GM12878 (cell line): Measurements from ENCODE around the gene TACC2. TPM values are rescaled to one million over a fixed set of nuclear protein-coding genes. Genes with fewer than 3 reads are reported as not detected.

Experiments used
- ATAC-seq: fragments of 200-7000 bp; cut with Tn5 transposase; 3 replicates; pipeline ENCODE4 v1.9.1; 2020; ENCODE audit warnings: mild to moderate bottlenecking, moderate library complexity
- BruUV-seq: library from RNA; stranded (reverse); fragments of 400-500 nt; replicated peaks from 2 replicates; lab custom pipeline; 2021; lab: Mats Ljungman, UMichigan
- CTCF ChIA-PET: fragments of 300-600 bp; sonication (Branson Sonifier 250); formaldehyde crosslinking; extraction: SDS; loops from one replicate; lab custom pipeline; 2021; ENCODE audit warnings: inconsistent platforms; lab: Yijun Ruan, JAX
- POLR2A ChIA-PET: fragments of 350-600 bp; formaldehyde crosslinking; extraction: SDS; loops from one replicate; lab custom pipeline; 2021; ENCODE audit warnings: inconsistent platforms; lab: Charles Lee
- RAD21 ChIA-PET: fragments of 300-600 bp; sonication (Branson Sonifier 250); formaldehyde crosslinking; loops from one replicate; lab custom pipeline; 2023; ENCODE audit warnings: antibody characterized with exemption; ENCODE audit not compliant: unreplicated experiment; lab: Charles Lee
- SMC1A ChIA-PET: fragments of 300-600 bp; sonication (Branson Sonifier 250); formaldehyde crosslinking; loops from one replicate; lab custom pipeline; 2023; ENCODE audit not compliant: unreplicated experiment, uncharacterized antibody; lab: Charles Lee
- DNase-seq: peaks from one replicate; pipeline ENCODE4 v3.0.0-alpha.2; 2011; ENCODE audit warnings: low read depth, low spot score
- FAIRE-seq: peaks from 3 replicates; lab custom pipeline; 2011; peaks lifted over from hg19 to GRCh38; lab: Jason Lieb, UNC
- H2AFZ ChIP-seq: 2 replicates; pipeline ENCODE4 v1.6.0; 2011; ENCODE audit warnings: low read depth, low read length, control low read depth; ENCODE audit not compliant: control insufficient read depth
- H3K27ac ChIP-seq: 2 replicates; pipeline ENCODE4 v1.5.1; 2011; ENCODE audit warnings: control low read depth; ENCODE audit not compliant: control insufficient read depth, insufficient read depth
- H3K27me3 ChIP-seq, 2 experiments: replicated peaks in 1 of 2; 2 replicates each; pipeline versions ENCODE4 v1.6.0 to v1.6.1; 2011; ENCODE audit warnings: low read length in 1 of 2; ENCODE audit not compliant: control insufficient read depth in 2 of 2, insufficient read depth in 2 of 2
- H3K36me3 ChIP-seq, 2 experiments: 2 replicates each; pipeline ENCODE4 v1.5.1; 2011; ENCODE audit warnings: low read length in 1 of 2; ENCODE audit not compliant: control insufficient read depth in 2 of 2, insufficient read depth in 2 of 2
- H3K4me1 ChIP-seq: 2 replicates; pipeline ENCODE4 v1.6.1; 2011; ENCODE audit warnings: mild to moderate bottlenecking, low read length, moderate library complexity, mixed read lengths; ENCODE audit not compliant: control insufficient read depth, insufficient read depth
- H3K4me2 ChIP-seq: 2 replicates; pipeline ENCODE4 v1.6.0; 2011; ENCODE audit warnings: control low read depth; ENCODE audit not compliant: control insufficient read depth, insufficient read depth
- H3K4me3 ChIP-seq: fragments of 200-600 bp; sonication (generic); 2 replicates; pipeline ENCODE4 v1.5.1; 2016
- H3K79me2 ChIP-seq: 2 replicates; pipeline ENCODE4 v1.6.0; 2011; ENCODE audit warnings: low read length; ENCODE audit not compliant: control insufficient read depth, insufficient read depth
- H3K9ac ChIP-seq: 2 replicates; pipeline ENCODE4 v1.8.0; 2011; ENCODE audit warnings: low read length, control low read depth, mixed read lengths; ENCODE audit not compliant: control insufficient read depth, insufficient read depth
- H3K9me3 ChIP-seq: replicated peaks from 3 replicates; pipeline ENCODE4 v1.5.1; 2011; ENCODE audit warnings: mild to moderate bottlenecking, low read length; ENCODE audit not compliant: control insufficient read depth, insufficient read depth
- H4K20me1 ChIP-seq: 2 replicates; pipeline ENCODE4 v1.6.0; 2011; ENCODE audit not compliant: control insufficient read depth, insufficient read depth
- BHLHE40 ChIP-seq, 2 experiments: fragments of 450-650 bp in 1 of 2; IDR thresholded peaks; 2 replicates each; pipeline ENCODE4 v1.6.1; 2011 to 2017; ENCODE audit warnings: low read depth in 2 of 2, borderline replicate concordance in 1 of 2, improper control_type of control experiment in 1 of 2, low read length in 1 of 2, mild to moderate bottlenecking in 1 of 2
- BRCA1 ChIP-seq: IDR thresholded peaks from 2 replicates; pipeline ENCODE4 v1.6.1; 2011; ENCODE audit warnings: low read depth, low read length, improper control_type of control experiment
- CREM ChIP-seq: IDR thresholded peaks from 2 replicates; pipeline ENCODE4 v1.6.1; 2014; ENCODE audit warnings: antibody characterized with exemption, low read depth
- EED ChIP-seq: sonication (generic); IDR thresholded peaks from 2 replicates; pipeline ENCODE4 v1.6.1; 2016; ENCODE audit warnings: antibody characterized with exemption, low read depth
- HCFC1 ChIP-seq: fragments of 150-350 bp; IDR thresholded peaks from 2 replicates; pipeline ENCODE4 v1.6.1; 2014; ENCODE audit warnings: low read length
- IKZF1 ChIP-seq: fragments of 450-650 bp; conservative IDR thresholded peaks from 2 replicates; pipeline ENCODE4 v1.6.1; 2017; ENCODE audit warnings: antibody characterized with exemption, mild to moderate bottlenecking
- NR2C2 ChIP-seq: IDR thresholded peaks from 2 replicates; pipeline ENCODE4 v1.6.1; 2011; ENCODE audit warnings: borderline replicate concordance, low read depth; ENCODE audit not compliant: control insufficient read depth, insufficient read length
- NRF1 ChIP-seq: conservative IDR thresholded peaks from 2 replicates; pipeline ENCODE4 v1.6.1; 2011; ENCODE audit warnings: mild to moderate bottlenecking, low read depth, low read length, improper control_type of control experiment
- RFX5 ChIP-seq: IDR thresholded peaks from 2 replicates; pipeline ENCODE4 v1.6.1; 2011; ENCODE audit warnings: low read depth, low read length, improper control_type of control experiment
- SMC3 ChIP-seq: IDR thresholded peaks from 2 replicates; pipeline ENCODE4 v1.6.1; 2011; ENCODE audit warnings: low read length, improper control_type of control experiment, borderline replicate concordance
- TCF7 ChIP-seq: IDR thresholded peaks from 2 replicates; pipeline ENCODE4 v1.6.1; 2014; ENCODE audit warnings: antibody characterized with exemption, borderline replicate concordance
- YY1 ChIP-seq: IDR thresholded peaks from 2 replicates; pipeline ENCODE4 v1.6.1; 2011; ENCODE audit warnings: low read depth, mild to moderate bottlenecking, low read length
- WGBS: methylation state at CpG from one replicate; pipeline ENCODE4 v1.1.6; 2016; ENCODE audit warnings: low lambda C conversion rate; ENCODE audit not compliant: insufficient replicate concordance, insufficient coverage; ENCODE audit errors: missing lambda C conversion rate; 5-methylcytosine and 5-hydroxymethylcytosine counted together
- in situ Hi-C: fragments of 300-500 bp; cut with MboI; formaldehyde crosslinking; loops from 9 replicates; pipeline ENCODE4 v1.14.3; 2018; ENCODE audit warnings: mixed read lengths
- intact Hi-C: fragments of 100-400 bp; cut with micrococcal nuclease; formaldehyde crosslinking; loops from one replicate; pipeline ENCODE4 v1.14.2; 2022; ENCODE audit not compliant: unreplicated experiment
- polyA plus RNA-seq, 11 experiments: library from polyadenylated mRNA; depleted of rRNA in 4 of 11; unstranded in 6 of 11; stranded (reverse) in 5 of 11; fragments of >200 nt; fragmentation: Nextera tagmentation in 4 of 11; fragmentation: Illumina TruSeq in 1 of 11; extraction: Ambion mirVana in 4 of 11; extraction: Trizol in 1 of 11; gene quantifications; 1 replicate in 1 of 11; 2 replicates in 10 of 11; pipeline versions ENCODE4 v1.2.1 to v1.2.3, GENCODE V29; 2011 to 2016; ENCODE audit warnings: inconsistent platforms in 2 of 11, missing spikeins in 2 of 11, low read depth in 1 of 11
- total RNA-seq, 4 experiments: library from RNA; depleted of rRNA in 3 of 4; stranded (reverse); fragments of >200 nt in 3 of 4; fragmentation: Illumina TruSeq in 1 of 4; extraction: Trizol in 1 of 4; gene quantifications; 2 replicates each; pipeline versions ENCODE4 v1.2.1 to v1.2.3, GENCODE V29; 2013 to 2021
- TF ChIP-seq, protein P1 (sequence below): IDR thresholded peaks from 2 replicates; pipeline ENCODE4 v1.6.1; 2012; ENCODE audit warnings: low read depth, low read length, improper control_type of control experiment

Gene TACC2
- total and polyA plus RNA-seq, 10 of the 15 experiments (the other 5 are each of a cell fraction or from before 2014, with no cell fraction given): 0.07 to 0.64 (median 0.13) TPM; not detected in 5

GRCh38 chr10:121999301-121999700, 10.3 kb downstream of the TACC2 start:
- ChIA-PET SMC1A (no interaction called here), CTCF (interaction anchor here (0.7 kb wide), 1 partner anchor 38 kb away, joined by 3 read pairs; no protein-coding TSS in a partner anchor), POLR2A (no interaction called here), RAD21 (no interaction called here)
- H3K9ac ChIP-seq: no peak overlapping the region
- FAIRE-seq (no peak), DNase-seq (no peak), ATAC-seq (no peak)
- no peaks in the 10 kb centered on the region for H3K79me2 ChIP-seq
- no peaks in the 10 kb centered on the region for H3K4me1 ChIP-seq
- H4K20me1 ChIP-seq: no peaks in the 10 kb centered on the region
- no TSS peak for BruUV-seq
- intact Hi-C loops: no loop called here
- no peak overlapping the region for H2AFZ ChIP-seq
- no peaks in the 10 kb centered on the region; the same call in 2 of the 3 replicates for H3K9me3 ChIP-seq
- no peak overlapping the region for H3K4me3 ChIP-seq
- in situ Hi-C loops: no loop called here
- no peak overlapping the region for H3K27ac ChIP-seq
- H3K27me3 ChIP-seq: no peaks in the 10 kb centered on the region
- no peak overlapping the region for H3K4me2 ChIP-seq
- WGBS: 58% methylated on average over 4 of the region's 4 CpGs
- H3K36me3 ChIP-seq: no peaks in the 10 kb centered on the region
- TF ChIP-seq SMC3 (no peak), TCF7 (no peak), IKZF1 (no peak), BRCA1 (no peak), EED (no peak), NRF1 (no peak), RFX5 (no peak), HCFC1 (no peak), BHLHE40 (IDR thresholded peaks at IDR 0.05; ENCODE audit: borderline replicate concordance in 1 of 2, low read depth in 2 of 2, low read length in 1 of 2) (no peak), YY1 (no peak), CREM (no peak), NR2C2 (no peak)
- TF ChIP-seq, protein P1, sequence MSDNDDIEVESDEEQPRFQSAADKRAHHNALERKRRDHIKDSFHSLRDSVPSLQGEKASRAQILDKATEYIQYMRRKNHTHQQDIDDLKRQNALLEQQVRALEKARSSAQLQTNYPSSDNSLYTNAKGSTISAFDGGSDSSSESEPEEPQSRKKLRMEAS: no peak
